PFSK-1 (cell line): ENCODE data around the gene C14orf119.

Experiments
- POLR2AphosphoS5 ChIP-seq: IDR thresholded peaks from 2 replicates; pipeline ENCODE4 v1.6.1; 2012; ENCODE audit warnings: low read depth, mild to moderate bottlenecking, control low read depth, low read length, moderate library complexity
- REST ChIP-seq, 2 experiments: IDR thresholded peaks; 2 replicates each; pipeline versions ENCODE4 v1.6.1 to v1.8.0; 2011 to 2012; ENCODE audit warnings: low read depth in 2 of 2, low read length in 2 of 2, control low read depth in 1 of 2, inconsistent platforms in 1 of 2, mild to moderate bottlenecking in 1 of 2, moderate library complexity in 1 of 2; ENCODE audit not compliant: insufficient read depth in 1 of 2
- SIN3A ChIP-seq: IDR thresholded peaks from 2 replicates; pipeline ENCODE4 v1.6.1; 2012; ENCODE audit warnings: mild to moderate bottlenecking, low read length, moderate library complexity, borderline replicate concordance; ENCODE audit not compliant: insufficient read depth
- TAF1 ChIP-seq: IDR thresholded peaks from 2 replicates; pipeline ENCODE4 v1.6.1; 2012; ENCODE audit warnings: low read length, control low read depth, borderline replicate concordance; ENCODE audit not compliant: insufficient read depth

GRCh38 chr14:23114120-23114458 is 18.8 kb downstream of the C14orf119 start:
- no peak for TF ChIP-seq REST (IDR thresholded peaks at IDR 0.05; ENCODE audit: insufficient read depth in 1 of 2, low read depth in 2 of 2, low read length in 2 of 2)
- no peak for TF ChIP-seq SIN3A
- TF ChIP-seq POLR2AphosphoS5, result no peak
- no peak for TF ChIP-seq TAF1
